ENCODE data around the gene ARHGAP42. TPM values are rescaled to one million over a fixed set of nuclear protein-coding genes. Genes with fewer than 3 reads are reported as not detected.

The ARHGAP42 gene
- total RNA-seq, 6 experiments from 2014 or later = 1.1 to 3.1 (median 2.3) TPM

DNA sequence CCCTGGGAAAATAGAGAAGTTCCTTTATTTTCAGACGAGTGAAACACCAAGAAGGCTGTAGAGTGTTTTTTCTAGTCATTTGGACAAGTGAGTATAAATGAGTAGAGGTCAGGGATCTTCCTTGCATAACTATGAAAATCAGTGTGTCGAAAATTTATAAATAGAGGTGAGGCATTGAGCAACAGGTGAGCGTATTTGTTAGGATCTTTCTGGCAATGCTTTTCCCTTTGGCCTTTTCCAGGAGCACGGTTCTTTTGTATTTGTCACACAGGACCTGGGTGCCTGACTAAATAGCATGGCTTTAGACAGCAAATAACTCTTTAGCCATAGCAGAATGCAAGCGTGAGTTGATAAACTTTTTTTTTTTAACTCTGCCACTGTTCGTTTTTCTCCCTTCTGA, 19.6 kb upstream of the ARHGAP42 start:
- Mint-ChIP-seq H3K27ac (no peak overlapping the region), H3K9me3 (no peaks in the 10 kb centered on the region), H3K36me3 (ENCODE audit: low read depth) (no peaks in the 10 kb centered on the region), H3K4me1 (ENCODE audit: low read depth) (peaks cover 5% of the 10 kb centered on the region; the same call in 1 of the 2 replicates), H3K4me3 (no peak overlapping the region), H3K27me3 (ENCODE audit: insufficient read depth) (no peaks in the 10 kb centered on the region)
- TF ChIP-seq CTCF (IDR thresholded peaks at IDR 0.05) = no peak
- DNase-seq = no peak

DNA sequence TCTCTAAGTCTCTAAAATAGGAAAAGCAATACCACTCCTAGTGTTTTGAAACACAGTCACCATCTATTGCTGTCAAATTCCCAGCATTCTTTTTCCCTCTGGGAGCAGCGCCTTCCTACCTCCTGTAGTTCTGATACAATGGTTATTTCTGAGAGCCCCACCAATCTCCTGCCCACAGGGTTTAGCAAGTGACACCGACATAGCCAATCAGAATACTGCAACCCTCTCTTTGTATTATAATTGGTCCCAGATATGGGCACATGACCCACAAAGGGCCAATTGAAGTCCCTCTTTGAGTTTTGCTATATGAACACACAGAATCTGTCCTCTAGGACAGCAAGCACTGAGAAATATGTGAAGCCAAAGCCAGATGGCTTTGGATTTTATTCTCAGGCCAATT, 16.9 kb upstream of the ARHGAP42 start:
- TF ChIP-seq CTCF (IDR thresholded peaks at IDR 0.05) = no peak
- H3K27ac Mint-ChIP-seq = no peak overlapping the region
- no peak overlapping the region for H3K4me3 Mint-ChIP-seq
- H3K4me1 Mint-ChIP-seq (ENCODE audit: low read depth) = peaks cover 5% of the 10 kb centered on the region; the same call in 1 of the 2 replicates
- no peak for DNase-seq
- no peaks in the 10 kb centered on the region; the same call in 1 of the 2 replicates for H3K27me3 Mint-ChIP-seq (ENCODE audit: insufficient read depth)
- no peaks in the 10 kb centered on the region for H3K9me3 Mint-ChIP-seq
- no peaks in the 10 kb centered on the region for H3K36me3 Mint-ChIP-seq (ENCODE audit: low read depth)

DNA sequence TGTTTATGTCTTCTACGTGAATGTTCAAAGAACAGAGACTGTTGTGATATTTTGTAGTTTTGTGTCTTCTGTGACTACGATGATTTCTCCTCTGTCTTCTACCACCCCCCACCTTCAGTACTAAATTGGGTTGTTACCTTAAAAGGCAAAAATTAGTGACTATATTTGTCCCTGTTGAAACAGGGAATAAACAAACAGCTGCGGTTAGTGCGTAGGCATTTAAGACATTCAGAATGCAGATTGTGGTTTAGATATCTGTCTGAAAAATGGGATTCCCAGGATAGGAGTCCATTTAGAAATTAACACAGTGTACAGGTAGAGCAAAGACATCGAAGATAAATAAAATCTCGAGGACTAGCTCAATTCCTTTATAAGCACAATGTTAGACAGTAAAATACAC, 15.6 kb upstream of the ARHGAP42 start:
- TF ChIP-seq CTCF (IDR thresholded peaks at IDR 0.05) = no peak
- H3K9me3 Mint-ChIP-seq = no peaks in the 10 kb centered on the region
- H3K27me3 Mint-ChIP-seq (ENCODE audit: insufficient read depth) = peaks cover 1% of the 10 kb centered on the region
- no peak overlapping the region for H3K27ac Mint-ChIP-seq
- no peaks in the 10 kb centered on the region for H3K36me3 Mint-ChIP-seq (ENCODE audit: low read depth)
- peaks cover 5% of the 10 kb centered on the region; the same call in 1 of the 2 replicates for H3K4me1 Mint-ChIP-seq (ENCODE audit: low read depth)
- no peak overlapping the region for H3K4me3 Mint-ChIP-seq
- DNase-seq = no peak

DNA sequence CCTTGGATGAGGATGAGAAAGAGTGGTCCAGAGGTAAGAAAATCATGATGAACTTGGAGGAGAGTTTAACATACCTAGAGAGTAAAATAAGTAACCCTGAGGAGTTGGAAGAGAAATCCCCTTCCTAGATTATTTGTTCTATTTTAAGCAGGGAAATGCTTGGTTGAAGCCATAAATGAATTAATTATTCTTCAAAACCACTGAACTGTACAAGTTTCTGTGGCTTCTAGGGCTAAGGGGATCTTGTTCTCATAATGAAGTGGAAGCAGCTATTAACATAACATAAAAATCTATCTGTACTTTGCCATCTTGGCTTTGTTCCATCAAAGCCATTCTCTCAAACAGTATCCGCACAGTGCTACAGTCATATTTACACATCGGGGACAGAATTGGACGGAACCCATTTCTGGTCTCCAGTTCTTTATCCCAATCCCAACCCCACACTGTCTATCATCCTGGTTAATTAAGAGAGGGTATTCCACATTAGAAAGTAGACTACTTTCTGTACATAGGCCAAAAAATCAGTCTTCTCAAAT, 14.5 kb upstream of the ARHGAP42 start:
- TF ChIP-seq CTCF (IDR thresholded peaks at IDR 0.05) = no peak

DNA sequence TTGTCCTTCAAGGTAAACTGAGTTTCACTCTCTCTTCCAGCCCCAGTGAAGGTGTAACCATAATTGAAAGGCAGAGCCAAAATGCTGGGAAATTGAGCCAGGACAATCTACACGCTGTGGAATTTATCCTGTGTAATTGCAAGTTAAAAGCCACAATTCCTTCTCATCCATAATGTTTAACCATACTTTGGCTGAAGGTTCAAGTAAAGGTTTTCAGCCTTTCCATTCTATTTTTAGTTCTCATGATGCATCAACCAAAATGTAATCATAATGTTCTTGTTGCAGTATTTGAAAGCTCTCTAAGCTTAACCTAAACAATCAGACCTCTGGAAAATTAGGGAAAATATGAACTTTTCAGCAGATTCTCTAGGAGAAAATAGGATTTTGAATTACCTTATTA, 14.0 kb upstream of the ARHGAP42 start:
- Mint-ChIP-seq H3K4me3 (no peak overlapping the region), H3K4me1 (ENCODE audit: low read depth) (peaks cover 11% of the 10 kb centered on the region; the same call in 1 of the 2 replicates), H3K36me3 (ENCODE audit: low read depth) (no peaks in the 10 kb centered on the region), H3K27ac (no peak overlapping the region), H3K27me3 (ENCODE audit: insufficient read depth) (peaks cover 1% of the 10 kb centered on the region), H3K9me3 (no peaks in the 10 kb centered on the region)
- TF ChIP-seq CTCF (IDR thresholded peaks at IDR 0.05) = no peak
- no peak for DNase-seq

More for the DNA sequence above, 14.5 kb upstream of the ARHGAP42 start:
- no peak overlapping the region for H3K27ac Mint-ChIP-seq
- no peak for DNase-seq
- peaks cover 11% of the 10 kb centered on the region; the same call in 1 of the 2 replicates for H3K4me1 Mint-ChIP-seq (ENCODE audit: low read depth)
- H3K27me3 Mint-ChIP-seq (ENCODE audit: insufficient read depth) = peaks cover 1% of the 10 kb centered on the region
- H3K36me3 Mint-ChIP-seq (ENCODE audit: low read depth) = no peaks in the 10 kb centered on the region
- H3K9me3 Mint-ChIP-seq = no peaks in the 10 kb centered on the region
- H3K4me3 Mint-ChIP-seq = no peak overlapping the region

Data from HFFc6 (cell line).